Cortex of kidney (tissue), 1 donor: ENCODE measurements around the gene RIMBP2.
"Not testable (repeated sequence)": the region's sequence is repeated elsewhere in the genome, so short reads cannot be mapped to it uniquely, and the experiment has no call there.

ENCODE experiments used
- DNase-seq: peaks from one replicate; lab custom pipeline; 2025; lab: John Stamatoyannopoulos, UW

RIMBP2 gene

GRCh38 chr12:130596241-130596640 lies 119.9 kb downstream of the RIMBP2 start:
- no peak for DNase-seq

GRCh38 chr12:130595566-130595965 lies 120.5 kb downstream of the RIMBP2 start:
- no peak for DNase-seq

- DNase-seq, result no peak
Measured at GRCh38 chr12:130593056-130593455, 123.0 kb downstream of the RIMBP2 start.

GRCh38 chr12:130592641-130593040 lies 123.5 kb downstream of the RIMBP2 start:
- no peak for DNase-seq

- DNase-seq, result no peak
Measured at GRCh38 chr12:130591736-130592135, 124.4 kb downstream of the RIMBP2 start.

GRCh38 chr12:130590685-130591084 lies 125.4 kb downstream of the RIMBP2 start:
- DNase-seq, result no peak

- DNase-seq, result no peak
Measured at GRCh38 chr12:130589540-130590317, 126.4 kb downstream of the RIMBP2 start.

- DNase-seq, result no peak
Measured at GRCh38 chr12:130588696-130589539, 127.2 kb downstream of the RIMBP2 start.

GRCh38 chr12:130587966-130588365 lies 128.1 kb downstream of the RIMBP2 start:
- DNase-seq, result no peak

- DNase-seq, result not testable (repeated sequence)
Measured at GRCh38 chr12:130584475-130584874, 131.6 kb downstream of the RIMBP2 start.

- DNase-seq, result no peak
Measured at GRCh38 chr12:130583800-130584199, 132.3 kb downstream of the RIMBP2 start.

- DNase-seq, result no peak
Measured at GRCh38 chr12:130583317-130583716, 132.8 kb downstream of the RIMBP2 start.

GRCh38 chr12:130582286-130582685 lies 133.8 kb downstream of the RIMBP2 start:
- no peak for DNase-seq

GRCh38 chr12:130581782-130582181 lies 134.3 kb downstream of the RIMBP2 start:
- DNase-seq, result no peak

- no peak for DNase-seq
Measured at GRCh38 chr12:130579231-130579630, 136.9 kb downstream of the RIMBP2 start.

GRCh38 chr12:130577351-130577750 lies 138.7 kb downstream of the RIMBP2 start:
- DNase-seq, result no peak

- DNase-seq, result no peak
Measured at GRCh38 chr12:130576371-130576816, 139.7 kb downstream of the RIMBP2 start.

- DNase-seq, result no peak
Measured at GRCh38 chr12:130574402-130574801, 141.7 kb downstream of the RIMBP2 start.

GRCh38 chr12:130573766-130574165 lies 142.3 kb downstream of the RIMBP2 start:
- DNase-seq, result no peak

GRCh38 chr12:130573235-130573634 lies 142.9 kb downstream of the RIMBP2 start:
- no peak for DNase-seq

- no peak for DNase-seq
Measured at GRCh38 chr12:130572553-130572952, 143.5 kb downstream of the RIMBP2 start.

GRCh38 chr12:130571734-130572133 lies 144.4 kb downstream of the RIMBP2 start:
- DNase-seq, result no peak

- no peak for DNase-seq
Measured at GRCh38 chr12:130571089-130571488, 145.0 kb downstream of the RIMBP2 start.
